GM19193 (cell line): ENCODE measurements around the gene EFNA4.

ENCODE experiments used
- POLR2A ChIP-seq: IDR thresholded peaks from 4 replicates; pipeline ENCODE4 v1.6.1; 2011; ENCODE audit not compliant: insufficient read depth, insufficient read length; ENCODE audit errors: extremely low read depth

The EFNA4 gene

GRCh38 chr1:155073377-155074242 is 10.1 kb downstream of the EFNA4 start:
- no peak for TF ChIP-seq POLR2A

GRCh38 chr1:155075535-155075934 is 12.0 kb downstream of the EFNA4 start:
- TF ChIP-seq POLR2A = no peak

GRCh38 chr1:155076371-155076770 is 12.8 kb downstream of the EFNA4 start:
- TF ChIP-seq POLR2A = no peak

GRCh38 chr1:155077346-155077745 is 13.8 kb downstream of the EFNA4 start:
- TF ChIP-seq POLR2A = no peak

- no peak for TF ChIP-seq POLR2A
Measured at GRCh38 chr1:155077758-155078445, 14.4 kb downstream of the EFNA4 start.

- no peak for TF ChIP-seq POLR2A
Measured at GRCh38 chr1:155078469-155079209, 15.1 kb downstream of the EFNA4 start, which contains the start of gene EFNA3. Gene EFNA3, plus strand, starts transcription at chr1:155078837. Its CDS starts 105 bp downstream, at chr1:155078942.

- TF ChIP-seq POLR2A = no peak
Measured at GRCh38 chr1:155079210-155079486, 15.6 kb downstream of the EFNA4 start.

- TF ChIP-seq POLR2A = no peak
Measured at GRCh38 chr1:155079487-155080311, 16.2 kb downstream of the EFNA4 start.

GRCh38 chr1:155080312-155081228 is 17.0 kb downstream of the EFNA4 start:
- no peak for TF ChIP-seq POLR2A

GRCh38 chr1:155081472-155082300 is 18.1 kb downstream of the EFNA4 start:
- TF ChIP-seq POLR2A = no peak

GRCh38 chr1:155082301-155083051 is 18.9 kb downstream of the EFNA4 start:
- TF ChIP-seq POLR2A = no peak

GRCh38 chr1:155083052-155083541 is 19.6 kb downstream of the EFNA4 start:
- TF ChIP-seq POLR2A = no peak
